H1 (cell line): ENCODE data around the gene LRP5.

Experiments
- BCL11A ChIP-seq, 2 experiments: IDR thresholded peaks; one replicate each; pipeline ENCODE4 v1.6.1; 2011; ENCODE audit warnings: low read depth in 2 of 2, low read length in 2 of 2, mild to moderate bottlenecking in 2 of 2
- SIN3A ChIP-seq, 2 experiments: IDR thresholded peaks in 1 of 2; conservative IDR thresholded peaks in 1 of 2; 2 replicates each; pipeline ENCODE4 v1.6.1; 2011 to 2012; ENCODE audit warnings: low read length in 2 of 2, improper control_type of control experiment in 1 of 2, low read depth in 1 of 2, mild to moderate bottlenecking in 1 of 2
- TAF1 ChIP-seq: IDR thresholded peaks from 2 replicates; pipeline ENCODE4 v1.6.1; 2011; ENCODE audit warnings: mild to moderate bottlenecking, low read depth, low read length

DNA sequence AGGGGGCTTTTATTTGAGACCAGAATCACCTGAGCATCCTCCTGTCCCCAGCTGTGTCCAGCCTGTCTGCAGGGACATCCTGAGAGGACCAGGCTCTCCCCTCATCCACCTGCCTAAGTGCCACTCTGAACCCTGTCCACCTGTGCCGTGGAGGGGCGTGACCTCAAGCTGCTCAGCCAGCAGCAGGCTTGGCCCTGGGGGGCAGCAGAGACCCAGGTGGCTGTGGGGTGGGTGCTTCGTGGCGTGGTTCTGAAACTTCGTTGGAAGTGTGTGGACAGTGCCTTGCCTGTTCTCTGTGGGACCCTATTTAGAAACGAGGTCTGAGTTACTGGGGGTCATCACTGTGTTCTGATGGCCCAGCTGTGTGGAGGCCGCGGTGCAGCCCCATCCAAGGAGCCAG, 72.7 kb downstream of the LRP5 start:
- TF ChIP-seq SIN3A (conservative IDR thresholded peaks at IDR 0.05 in 1 of 2, IDR thresholded peaks at IDR 0.05 in 1 of 2; ENCODE audit: low read depth in 1 of 2, low read length in 2 of 2) (no peak), TAF1 (no peak), BCL11A (IDR thresholded peaks at IDR 0.05; ENCODE audit: low read depth in 2 of 2, low read length in 2 of 2) (no peak)
